Naive B cell (primary cell): ENCODE data around the gene GDF9. TPM values are rescaled to one million over a fixed set of nuclear protein-coding genes. Genes with fewer than 3 reads are reported as not detected.

Experiments used
- ATAC-seq, 2 donors: fragments of 150-1000 bp; cut with Tn5 transposase; 2 replicates each; pipeline ENCODE4 v1.10.0; 2021; ENCODE audit warnings: low read depth in 2 of 2, mild to moderate bottlenecking in 2 of 2, moderate library complexity in 2 of 2
- DNase-seq: peaks from one replicate; pipeline ENCODE4 v3.0.0; 2022
- H3K27ac Mint-ChIP-seq, 6 donors: one replicate each; pipeline ENCODE4 v1.8.0; 2020 to 2022; ENCODE audit warnings: mild to moderate bottlenecking in 6 of 6, mixed read lengths in 6 of 6, moderate library complexity in 5 of 6, inconsistent platforms in 2 of 6
- H3K27me3 Mint-ChIP-seq, 3 donors: one replicate each; pipeline ENCODE4 v1.8.0; 2021 to 2022; ENCODE audit warnings: mixed read lengths in 3 of 3, mild to moderate bottlenecking in 1 of 3
- H3K36me3 Mint-ChIP-seq, 2 donors: one replicate each; pipeline ENCODE4 v1.8.0; 2020 to 2022; ENCODE audit warnings: mixed read lengths in 2 of 2, inconsistent platforms in 1 of 2, mild to moderate bottlenecking in 1 of 2
- H3K4me1 Mint-ChIP-seq, 3 donors: one replicate each; pipeline ENCODE4 v1.8.0; 2020 to 2022; ENCODE audit warnings: mixed read lengths in 3 of 3, inconsistent platforms in 1 of 3, mild to moderate bottlenecking in 1 of 3, moderate library complexity in 1 of 3
- H3K4me3 Mint-ChIP-seq, 8 donors: one replicate each; pipeline ENCODE4 v1.8.0; 2020 to 2022; ENCODE audit warnings: mild to moderate bottlenecking in 8 of 8, mixed read lengths in 8 of 8, moderate library complexity in 8 of 8, inconsistent platforms in 2 of 8
- H3K9me3 Mint-ChIP-seq, 7 donors: one replicate each; pipeline ENCODE4 v1.8.0; 2020 to 2022; ENCODE audit warnings: mixed read lengths in 7 of 7, mild to moderate bottlenecking in 5 of 7, inconsistent platforms in 2 of 7, moderate library complexity in 1 of 7
- polyA plus RNA-seq, 6 donors: library from polyadenylated mRNA; unstranded; fragments of 300-500 nt; fragmentation: Illumina TruSeq; gene quantifications; one replicate each; pipeline ENCODE4 v1.2.3, GENCODE V29; 2021; ENCODE audit warnings: low read depth in 6 of 6

Gene GDF9
- polyA plus RNA-seq, 6 donors from 2014 or later, result 0.14 to 0.45 TPM; not detected in 4

GRCh38 chr5:132886064-132886823 is 20.0 kb upstream of the GDF9 start:
- H3K36me3 Mint-ChIP-seq, result peaks cover 23 to 24% of the 10 kb centered on the region in 2 donors
- no peaks in the 10 kb centered on the region for H3K9me3 Mint-ChIP-seq
- H3K4me3 Mint-ChIP-seq, result no peak overlapping the region
- H3K4me1 Mint-ChIP-seq, result peaks cover 0 to 3% (median 0%) of the 10 kb centered on the region in 3 donors
- H3K27ac Mint-ChIP-seq, result peak overlapping the region in 3 of 6 donors; percentile 24 to 52 (median 31)
- ATAC-seq, result peak; percentile 56 to 65
- no peak for DNase-seq
- H3K27me3 Mint-ChIP-seq, result no peaks in the 10 kb centered on the region

DNA sequence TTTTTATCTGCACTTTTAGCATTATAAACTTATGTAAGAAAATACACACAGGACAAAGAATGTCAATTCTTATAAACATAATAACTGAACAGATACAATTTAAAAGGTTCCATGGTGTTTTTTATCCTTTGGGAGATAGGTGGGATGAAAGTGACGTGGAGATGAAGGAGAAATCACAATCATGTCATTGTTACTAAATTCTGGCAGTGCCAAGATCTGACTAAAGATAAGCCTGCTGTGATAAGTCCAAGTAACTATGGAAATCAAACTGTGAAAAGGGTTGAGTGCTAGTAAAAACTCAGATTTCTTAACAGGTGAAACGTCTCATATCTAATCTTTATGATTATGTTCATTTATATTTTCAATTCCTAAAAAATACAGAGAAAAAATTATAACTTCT is 18.3 kb upstream of the GDF9 start:
- H3K27ac Mint-ChIP-seq, result peak overlapping the region in 1 of 6 donors; percentile 72
- H3K36me3 Mint-ChIP-seq, result peaks cover 23 to 24% of the 10 kb centered on the region in 2 donors
- no peak overlapping the region for H3K4me3 Mint-ChIP-seq
- no peaks in the 10 kb centered on the region for H3K9me3 Mint-ChIP-seq
- ATAC-seq, result no peak
- H3K27me3 Mint-ChIP-seq, result no peaks in the 10 kb centered on the region
- no peak for DNase-seq
- peaks cover 0 to 3% (median 0%) of the 10 kb centered on the region in 3 donors for H3K4me1 Mint-ChIP-seq

GRCh38 chr5:132883261-132883834 is 17.1 kb upstream of the GDF9 start:
- DNase-seq, result peak; percentile 35
- Mint-ChIP-seq H3K4me1 (peaks cover 0 to 3% (median 0%) of the 10 kb centered on the region in 3 donors), H3K9me3 (no peaks in the 10 kb centered on the region), H3K27me3 (no peaks in the 10 kb centered on the region), H3K36me3 (peaks cover 24 to 27% of the 10 kb centered on the region in 2 donors), H3K27ac (peak overlapping the region in 2 of 6 donors; percentile 34 to 56), H3K4me3 (peak overlapping the region in 1 of 8 donors; percentile 59)
- ATAC-seq, result peak; percentile 71 to 73

- H3K4me1 Mint-ChIP-seq, result no peaks in the 10 kb centered on the region
- peak overlapping the region in 2 of 6 donors; percentile 28 to 54 for H3K27ac Mint-ChIP-seq
- H3K27me3 Mint-ChIP-seq, result no peaks in the 10 kb centered on the region
- no peak overlapping the region for H3K4me3 Mint-ChIP-seq
- H3K36me3 Mint-ChIP-seq, result peaks cover 5 to 12% of the 10 kb centered on the region in 2 donors
- DNase-seq (no peak), ATAC-seq (no peak)
- no peaks in the 10 kb centered on the region for H3K9me3 Mint-ChIP-seq
Observed at GRCh38 chr5:132877938-132878337, 11.7 kb upstream of the GDF9 start.

DNA sequence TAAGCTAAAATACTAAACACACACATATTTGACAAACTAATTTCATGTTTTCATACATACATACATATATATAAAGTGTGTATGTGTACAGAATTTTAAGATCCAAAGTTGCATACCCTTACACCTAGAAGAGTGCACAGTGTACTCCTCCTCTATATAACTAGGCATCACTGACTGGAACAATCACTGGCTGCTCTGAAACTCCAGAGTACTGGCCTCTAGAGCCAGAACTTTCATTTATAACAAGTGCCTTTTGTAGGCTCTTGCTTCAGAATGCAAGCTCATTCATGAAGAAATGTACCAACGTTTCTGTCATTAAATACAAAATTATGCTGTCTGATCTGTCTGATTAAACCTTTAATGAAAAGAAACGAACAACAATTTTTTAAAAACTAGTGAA is 11.2 kb upstream of the GDF9 start:
- Mint-ChIP-seq H3K4me1 (no peaks in the 10 kb centered on the region), H3K9me3 (no peaks in the 10 kb centered on the region), H3K4me3 (no peak overlapping the region), H3K27me3 (no peaks in the 10 kb centered on the region), H3K27ac (no peak overlapping the region), H3K36me3 (peaks cover under 1 to 12% of the 10 kb centered on the region in 2 donors)
- ATAC-seq, result no peak
- no peak for DNase-seq

DNA sequence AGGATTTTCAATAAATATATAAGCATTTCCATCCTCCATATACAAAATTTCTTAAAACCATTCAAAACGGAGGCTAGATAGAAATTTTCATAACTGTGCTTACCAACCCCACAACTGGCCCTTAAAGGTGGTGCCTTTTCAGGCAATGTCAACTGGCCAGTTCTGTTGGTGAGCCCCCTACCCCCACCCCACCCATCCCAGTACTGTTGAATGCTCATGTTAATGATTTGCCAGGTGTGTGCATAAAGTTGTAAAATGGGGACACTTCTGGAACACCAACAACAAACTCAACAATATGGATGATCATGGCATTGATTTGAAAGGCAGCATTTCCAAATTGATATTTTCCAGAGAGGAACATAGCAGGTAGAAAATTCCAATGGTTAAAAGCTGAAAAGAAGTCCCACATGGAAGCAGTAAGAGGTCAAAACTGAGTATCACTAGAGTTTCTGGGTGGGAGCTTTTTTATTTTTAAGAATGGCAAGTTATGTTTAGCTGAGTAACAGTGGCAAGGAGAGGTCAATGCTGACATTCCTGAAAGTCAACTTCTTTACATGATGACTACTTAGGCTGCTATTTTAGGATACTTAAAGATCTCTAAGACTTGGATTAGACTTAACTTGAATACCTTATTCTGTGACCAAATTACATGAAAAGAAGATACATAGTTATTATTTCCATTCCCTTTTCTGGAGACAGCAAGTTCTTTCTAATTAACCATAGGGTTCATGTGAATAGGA is 9.9 kb upstream of the GDF9 start:
- Mint-ChIP-seq H3K4me1 (no peaks in the 10 kb centered on the region), H3K36me3 (peaks cover 0 to 12% of the 10 kb centered on the region in 2 donors), H3K27ac (peak overlapping the region in 1 of 6 donors; percentile 27), H3K27me3 (no peaks in the 10 kb centered on the region), H3K9me3 (no peaks in the 10 kb centered on the region), H3K4me3 (no peak overlapping the region)
- no peak for ATAC-seq
- DNase-seq, result no peak

DNA sequence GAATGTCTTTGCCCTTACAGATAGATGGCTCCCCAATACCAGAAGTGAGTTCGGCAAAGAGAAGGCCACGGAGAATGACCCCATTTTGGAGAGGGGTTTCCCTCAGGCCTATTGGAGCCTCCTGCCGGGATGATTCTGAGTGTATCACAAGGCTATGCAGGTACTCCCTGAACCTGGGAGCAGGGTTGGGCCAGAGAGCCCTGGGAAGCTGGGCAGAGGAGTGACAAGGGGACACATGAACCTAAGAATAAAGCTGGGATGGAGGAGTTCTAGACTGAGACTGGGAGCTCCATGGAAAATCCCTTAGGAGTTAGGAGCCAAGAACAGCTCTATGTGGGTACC is 7.6 kb upstream of the GDF9 start:
- Mint-ChIP-seq H3K27me3 (no peaks in the 10 kb centered on the region), H3K9me3 (no peaks in the 10 kb centered on the region), H3K27ac (peak overlapping the region in 4 of 6 donors; percentile 7 to 92 (median 51)), H3K4me3 (no peak overlapping the region), H3K4me1 (peaks cover 0 to 5% (median 2%) of the 10 kb centered on the region in 3 donors), H3K36me3 (peaks cover 0 to 12% of the 10 kb centered on the region in 2 donors)
- DNase-seq (no peak), ATAC-seq (no peak)

GRCh38 chr5:132873119-132873929 is 7.1 kb upstream of the GDF9 start, which contains the start of gene LEAP2:
Gene LEAP2, plus strand, starts transcription at chr5:132873668. Its CDS starts 27 bp downstream, at chr5:132873695.
- Mint-ChIP-seq H3K27ac (peak within 1 kb of the TSS; percentile 3 to 92 (median 64)), H3K4me3 (no peak within 1 kb of the TSS), H3K36me3 (peaks cover 0 to 8% of the 10 kb centered on the region in 2 donors)

GRCh38 chr5:132872788-132873118 is 6.5 kb upstream of the GDF9 start:
- Mint-ChIP-seq H3K4me1 (peaks cover 0 to 13% (median 8%) of the 10 kb centered on the region in 3 donors), H3K27ac (peak overlapping the region in 5 of 6 donors; percentile 3 to 92 (median 64)), H3K36me3 (peaks cover 0 to 5% of the 10 kb centered on the region in 2 donors), H3K4me3 (no peak overlapping the region), H3K27me3 (no peaks in the 10 kb centered on the region), H3K9me3 (no peaks in the 10 kb centered on the region)
- ATAC-seq (no peak), DNase-seq (no peak)

More at GRCh38 chr5:132873119-132873929, 7.1 kb upstream of the GDF9 start, which contains the start of gene LEAP2:
- H3K4me1 Mint-ChIP-seq, result peaks cover 0 to 7% (median 5%) of the 10 kb centered on the region in 3 donors
- H3K27me3 Mint-ChIP-seq, result no peaks in the 10 kb centered on the region
- DNase-seq, result no peak
- H3K9me3 Mint-ChIP-seq, result no peaks in the 10 kb centered on the region
- no peak for ATAC-seq

DNA sequence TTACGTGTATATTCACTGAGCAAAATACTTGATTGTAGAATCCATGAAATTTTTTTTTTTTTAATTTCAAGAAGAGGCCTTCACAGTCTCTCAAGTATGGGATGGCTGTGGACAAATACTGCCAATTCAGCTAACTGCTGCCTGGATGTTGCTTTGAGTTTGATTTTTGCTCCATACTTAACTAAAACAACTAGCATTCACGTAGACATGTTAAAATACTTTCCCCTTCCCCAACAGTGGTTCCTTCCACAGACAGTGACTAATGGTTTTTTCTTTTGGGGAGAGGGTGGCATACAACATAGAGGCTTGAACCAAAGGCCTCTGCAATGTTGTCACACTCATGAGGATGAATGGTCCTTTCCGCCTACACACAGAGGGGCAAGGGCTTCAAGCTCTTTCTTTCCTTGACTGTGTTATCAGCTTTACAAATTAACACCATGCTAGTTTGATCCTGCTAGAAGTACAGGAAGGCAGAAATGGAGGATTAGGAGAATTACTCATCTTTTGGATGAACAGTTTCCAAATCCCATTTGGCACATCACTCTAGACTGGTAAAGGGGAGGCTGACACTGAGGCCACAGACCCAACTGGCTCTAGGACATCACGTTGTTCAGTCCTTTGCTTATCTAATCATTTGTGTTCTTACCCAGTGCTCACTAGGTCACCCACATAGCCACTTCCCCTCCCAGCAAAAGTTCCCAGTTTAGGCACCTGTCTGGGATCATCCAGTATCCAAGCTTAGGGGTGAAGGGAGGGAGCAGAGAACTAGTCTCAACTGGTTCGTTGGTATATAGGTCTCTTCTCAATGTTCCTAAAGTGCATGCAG is 5.4 kb upstream of the GDF9 start:
- H3K27ac Mint-ChIP-seq, result peak overlapping the region in 1 of 6 donors; percentile 45
- no peaks in the 10 kb centered on the region for H3K9me3 Mint-ChIP-seq
- no peak overlapping the region for H3K4me3 Mint-ChIP-seq
- no peaks in the 10 kb centered on the region for H3K27me3 Mint-ChIP-seq
- DNase-seq (no peak), ATAC-seq (no peak)
- peaks cover 7 to 22% (median 13%) of the 10 kb centered on the region in 3 donors for H3K4me1 Mint-ChIP-seq
- H3K36me3 Mint-ChIP-seq, result peaks cover 0 to 5% of the 10 kb centered on the region in 2 donors

DNA sequence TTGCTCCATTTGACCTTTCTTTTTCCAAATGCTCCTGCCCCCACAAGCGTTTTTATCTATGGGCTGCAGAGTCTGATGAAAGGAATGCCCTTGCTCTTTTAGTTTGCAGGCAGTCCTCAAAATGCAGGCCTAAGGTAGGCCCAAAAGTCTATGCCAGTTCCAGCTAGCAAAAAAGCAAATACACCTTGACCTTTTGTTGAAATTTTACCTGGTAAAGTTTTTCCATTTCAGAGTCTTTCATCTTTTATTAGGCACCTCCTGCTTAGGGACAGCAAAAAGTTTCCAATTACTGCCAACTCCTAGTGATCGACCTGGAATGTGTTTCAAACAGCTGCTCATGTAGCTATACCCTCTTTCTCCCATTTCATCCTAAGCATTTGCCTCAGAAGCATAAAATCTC is 4.5 kb upstream of the GDF9 start:
- Mint-ChIP-seq H3K36me3 (peaks cover 0 to 5% of the 10 kb centered on the region in 2 donors), H3K27me3 (no peaks in the 10 kb centered on the region), H3K4me3 (peak overlapping the region in 1 of 8 donors; percentile 61)

GRCh38 chr5:132868754-132869153 is 2.5 kb upstream of the GDF9 start:
- ATAC-seq, result no peak
- Mint-ChIP-seq H3K4me1 (peaks cover 22 to 32% (median 25%) of the 10 kb centered on the region in 3 donors), H3K27ac (peak overlapping the region in 4 of 6 donors; percentile 59 to 89 (median 86)), H3K27me3 (no peaks in the 10 kb centered on the region), H3K4me3 (peak overlapping the region in 3 of 8 donors; percentile 63 to 100 (median 98)), H3K9me3 (no peaks in the 10 kb centered on the region), H3K36me3 (no peaks in the 10 kb centered on the region)
- DNase-seq, result no peak

More for the DNA sequence above, 4.5 kb upstream of the GDF9 start:
- Mint-ChIP-seq H3K9me3 (no peaks in the 10 kb centered on the region), H3K27ac (peak overlapping the region in 2 of 6 donors; percentile 29 to 68), H3K4me1 (peaks cover 16 to 31% (median 20%) of the 10 kb centered on the region in 3 donors)
- DNase-seq (no peak), ATAC-seq (no peak)
